ENCODE results near the gene GNA15. TPM values are rescaled to one million over a fixed set of nuclear protein-coding genes. Genes with fewer than 3 reads are reported as not detected.
"Not testable (repeated sequence)": the region's sequence is repeated elsewhere in the genome, so short reads cannot be mapped to it uniquely, and the experiment has no call there.

Gene GNA15
- total and polyA plus RNA-seq, 7 experiments from 2014 or later: 0.09 to 131 (median 3.7) TPM; not detected in 1

DNA sequence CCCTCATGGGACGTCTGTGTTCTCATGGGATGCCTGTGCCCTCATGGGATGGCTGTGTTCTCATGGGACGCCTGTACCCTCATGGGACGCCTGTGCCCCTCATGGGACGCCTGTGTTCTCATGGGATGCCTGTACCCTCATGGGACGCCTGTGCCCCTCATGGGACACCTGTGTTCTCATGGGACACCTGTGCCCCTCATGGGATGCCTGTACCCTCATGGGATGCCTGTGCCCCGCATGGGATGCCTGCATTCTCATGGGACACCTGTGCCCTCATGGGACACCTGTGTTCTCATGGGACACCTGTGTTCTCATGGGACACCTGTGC lies 36.8 kb downstream of the GNA15 start:
- H3K4me3 Mint-ChIP-seq; H3K4me3 ChIP-seq (ENCODE audit: low read length); ATAC-seq; CTCF ChIA-PET; H3K27me3 ChIP-seq (ENCODE audit: control insufficient read depth in 2 of 2, insufficient read depth in 2 of 2, low read length in 2 of 2); H3K27me3 Mint-ChIP-seq; H3K36me3 ChIP-seq (ENCODE audit: control insufficient read depth in 2 of 3, insufficient read depth in 3 of 3, low read length in 3 of 3); DNase-seq; H3K27ac ChIP-seq (ENCODE audit: low read depth, low read length); H3K9me3 ChIP-seq (ENCODE audit: control insufficient read depth in 2 of 3, low read length in 3 of 3); intact Hi-C loops (cut with micrococcal nuclease); H3K9me3 Mint-ChIP-seq: not testable (repeated sequence)
- peaks cover 10 to 20% of the 10 kb centered on the region in 2 donors for H3K4me1 ChIP-seq (ENCODE audit: control insufficient read depth in 2 of 2, insufficient read depth in 2 of 2, low read length in 2 of 2)
- H3K27ac Mint-ChIP-seq: peak overlapping the region in 3 of 9 donors; percentile 3 to 83 (median 77)
- peaks cover 5 to 32% (median 23%) of the 10 kb centered on the region in 7 donors for H3K4me1 Mint-ChIP-seq
- POLR2A ChIA-PET: interaction anchor here (2.2 kb wide), 1 partner anchor 11 kb away, joined by 21 read pairs; the partner anchor contains the start of gene NCLN
- H3K36me3 Mint-ChIP-seq: peaks cover 0 to 20% (median 0%) of the 10 kb centered on the region in 5 donors

DNA sequence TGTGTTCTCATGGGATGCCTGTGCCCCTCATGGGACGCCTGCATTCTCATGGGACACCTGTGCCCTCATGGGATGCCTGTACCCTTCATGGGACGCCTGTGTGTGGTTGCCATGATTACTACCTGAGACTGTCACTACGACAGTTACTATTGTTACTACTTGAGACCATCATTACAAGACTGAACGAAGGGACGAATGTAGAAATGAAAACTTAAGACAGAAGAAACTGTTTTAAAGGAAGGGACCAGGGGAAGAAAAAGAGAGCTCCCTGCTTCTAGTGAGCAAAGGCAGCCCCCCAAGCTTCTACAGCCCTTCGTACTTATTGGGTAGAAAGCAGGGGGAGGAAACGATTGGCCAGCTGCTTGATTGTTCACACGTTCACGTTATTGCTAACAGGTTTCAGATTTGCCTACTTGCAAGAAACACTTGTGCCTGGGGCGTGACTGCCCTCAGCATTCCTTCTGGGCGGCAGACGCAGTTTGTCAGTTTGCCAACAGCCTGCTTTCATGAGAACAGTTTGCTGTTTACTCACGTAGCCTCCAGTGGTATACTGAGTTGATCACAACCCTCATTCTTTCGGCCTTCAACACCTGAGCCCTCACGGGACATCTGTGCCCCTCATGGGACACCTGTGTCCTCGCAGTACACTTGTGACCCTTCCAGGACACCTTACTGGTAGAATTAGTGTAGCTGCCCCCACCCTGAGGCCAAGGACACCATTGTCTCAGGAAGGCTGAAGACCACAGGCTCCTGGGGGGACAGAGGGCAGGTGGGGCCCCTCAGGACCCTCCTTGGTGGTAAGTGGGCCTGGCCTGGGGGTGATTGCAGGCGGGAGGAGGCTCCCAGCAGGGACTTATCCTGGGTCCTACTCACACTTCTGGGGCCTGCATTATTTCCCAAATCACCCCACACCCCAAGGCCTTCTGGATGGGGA lies 40.2 kb downstream of the GNA15 start:
- Histone ChIP-seq H3K27me3 (ENCODE audit: control insufficient read depth in 2 of 2, insufficient read depth in 2 of 2, low read length in 2 of 2) (no peaks in the 10 kb centered on the region), H3K4me1 (ENCODE audit: control insufficient read depth in 2 of 2, insufficient read depth in 2 of 2, low read length in 2 of 2) (peaks cover 16 to 20% of the 10 kb centered on the region in 2 donors), H3K36me3 (ENCODE audit: control insufficient read depth in 2 of 3, insufficient read depth in 3 of 3, low read length in 3 of 3) (peaks cover 0 to 29% (median 7%) of the 10 kb centered on the region in 3 experiments), H3K9me3 (ENCODE audit: control insufficient read depth in 2 of 3, low read length in 3 of 3) (no peaks in the 10 kb centered on the region), H3K4me3 (ENCODE audit: low read length) (peak overlapping the region; percentile 58), H3K27ac (ENCODE audit: low read depth, low read length) (peak overlapping the region; percentile 61)
- peaks cover 0 to 3% (median 0%) of the 10 kb centered on the region in 11 donors for H3K9me3 Mint-ChIP-seq
- peak in 2 of 9 donors; percentile 41 to 48 for DNase-seq
- ChIA-PET CTCF (interaction anchor here (1.0 to 1.5 kb wide), 2 partner anchors 29 to 66 kb away, joined by 3 to 17 read pairs; no protein-coding TSS in a partner anchor), POLR2A (interaction anchor here (0.6 to 2.3 kb wide), 4 partner anchors 10 to 206 kb away, joined by 3 to 11 read pairs (median 4); partner anchors contain the start of gene NCLN)
- peak overlapping the region; percentile 63 to 95 (median 84) for H3K4me3 Mint-ChIP-seq
- no peaks in the 10 kb centered on the region for H3K27me3 Mint-ChIP-seq
- no peak for ATAC-seq
- H3K4me1 Mint-ChIP-seq: peaks cover 5 to 29% (median 25%) of the 10 kb centered on the region in 7 donors
- intact Hi-C loops (cut with micrococcal nuclease): loop anchor here in 1 of 2 donors (5.0 kb wide), 1 partner anchor 699 kb away; the partner anchor contains the start of gene GADD45B
- H3K36me3 Mint-ChIP-seq: peaks cover 0 to 31% (median 10%) of the 10 kb centered on the region in 5 donors
- peak overlapping the region; percentile 86 to 99 (median 93) for H3K27ac Mint-ChIP-seq

DNA sequence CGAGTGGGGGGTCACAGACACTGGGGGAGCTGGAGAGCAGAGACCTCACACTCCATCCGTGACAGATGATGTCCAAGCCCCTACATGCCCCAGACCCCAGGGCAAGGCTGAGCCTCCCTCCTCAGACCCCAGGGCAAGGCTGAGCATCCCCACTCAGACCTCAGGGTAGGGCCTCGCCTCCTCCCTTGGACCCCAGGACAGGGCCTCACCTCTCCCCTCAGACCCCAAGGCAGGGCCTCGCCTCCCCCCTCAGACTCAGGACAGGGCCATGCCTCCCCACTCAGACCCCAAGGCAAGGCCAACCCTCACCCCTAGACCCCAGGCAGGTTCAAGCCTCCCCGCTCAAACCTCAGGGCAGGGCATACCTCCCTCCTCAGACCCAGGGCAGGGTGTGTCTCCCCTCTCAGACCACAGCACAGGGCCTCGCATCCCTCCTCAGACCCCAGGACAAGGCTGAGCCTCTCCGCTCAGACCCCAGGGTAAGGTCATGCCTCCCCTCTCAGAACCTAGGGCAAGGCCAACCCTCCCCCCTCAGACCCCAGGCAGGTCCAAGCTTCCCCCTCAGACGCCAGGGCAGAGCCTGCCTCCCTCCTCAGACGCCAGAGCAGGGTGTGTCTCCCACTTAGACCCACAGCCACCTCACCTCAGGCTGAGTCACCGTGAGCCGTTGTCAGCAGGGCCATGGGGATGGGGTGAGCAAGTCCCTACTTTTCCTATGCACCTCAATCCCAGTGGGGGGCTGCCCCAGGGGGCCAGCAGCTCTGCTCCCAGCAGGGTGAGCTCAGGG lies 41.1 kb downstream of the GNA15 start:
- peaks cover 22 to 23% of the 10 kb centered on the region in 2 donors for H3K4me1 ChIP-seq (ENCODE audit: control insufficient read depth in 2 of 2, insufficient read depth in 2 of 2, low read length in 2 of 2)
- POLR2A ChIA-PET: interaction anchor here (0.6 to 2.3 kb wide), 7 partner anchors 9 to 207 kb away, joined by 3 to 11 read pairs (median 4); partner anchors contain the start of gene NCLN

GRCh38 chr19:3178377-3178972 lies 42.6 kb downstream of the GNA15 start, which contains the start of gene S1PR4:
TSS of gene S1PR4 (plus strand) at chr19:3178769. CDS start at chr19:3178793, 24 bp downstream.
- intact Hi-C loops (cut with micrococcal nuclease): loop anchor here (1.0 to 5.0 kb wide), 6 partner anchors 15 to 701 kb away; partner anchors contain the start of genes GADD45B (in 1 of the 2) and GNA15 (in 1 of the 2)
- peaks cover 0 to 38% (median 12%) of the 10 kb centered on the region in 3 experiments for H3K36me3 ChIP-seq (ENCODE audit: control insufficient read depth in 2 of 3, insufficient read depth in 3 of 3, low read length in 3 of 3)
- Mint-ChIP-seq H3K27me3 (no peaks in the 10 kb centered on the region), H3K36me3 (peaks cover 0 to 43% (median 10%) of the 10 kb centered on the region in 5 donors), H3K9me3 (peaks cover 0 to 3% (median 0%) of the 10 kb centered on the region in 11 donors), H3K4me1 (peaks cover 5 to 32% (median 25%) of the 10 kb centered on the region in 7 donors), H3K27ac (peak within 1 kb of the TSS; percentile 88 to 100 (median 91)), H3K4me3 (peak within 1 kb of the TSS; percentile 95 to 100 (median 98))
- peaks cover 32 to 36% of the 10 kb centered on the region in 2 donors for H3K4me1 ChIP-seq (ENCODE audit: control insufficient read depth in 2 of 2, insufficient read depth in 2 of 2, low read length in 2 of 2)
- peak within 1 kb of the TSS; percentile 96 for H3K4me3 ChIP-seq (ENCODE audit: low read length)
- CTCF ChIA-PET: no interaction called here
- H3K27ac ChIP-seq (ENCODE audit: low read depth, low read length): peak within 1 kb of the TSS; percentile 88
- POLR2A ChIA-PET: interaction anchor here (1.0 to 2.0 kb wide), 4 partner anchors 9 to 228 kb away, joined by 3 to 10 read pairs (median 4); no protein-coding TSS in a partner anchor
- DNase-seq (peak in 8 of 9 donors; percentile 57 to 74 (median 72)), ATAC-seq (peak; percentile 84)
- H3K27me3 ChIP-seq (ENCODE audit: control insufficient read depth in 2 of 2, insufficient read depth in 2 of 2, low read length in 2 of 2): no peaks in the 10 kb centered on the region
- no peaks in the 10 kb centered on the region for H3K9me3 ChIP-seq (ENCODE audit: control insufficient read depth in 2 of 3, low read length in 3 of 3)

More for the DNA sequence above, 41.1 kb downstream of the GNA15 start:
- Mint-ChIP-seq H3K36me3 (peaks cover 0 to 36% (median 10%) of the 10 kb centered on the region in 5 donors), H3K27ac (peak overlapping the region; percentile 86 to 99 (median 93)), H3K9me3 (peaks cover 0 to 3% (median 0%) of the 10 kb centered on the region in 11 donors), H3K4me3 (peak overlapping the region; percentile 74 to 95 (median 84)), H3K27me3 (no peaks in the 10 kb centered on the region), H3K4me1 (peaks cover 5 to 26% (median 20%) of the 10 kb centered on the region in 7 donors)
- CTCF ChIA-PET: interaction anchor here (0.6 to 1.5 kb wide), 5 partner anchors 11 to 67 kb away, joined by 3 to 17 read pairs (median 3); no protein-coding TSS in a partner anchor
- peak in 2 of 9 donors; percentile 50 to 65 for DNase-seq
- intact Hi-C loops (cut with micrococcal nuclease): loop anchor here in 1 of 2 donors (1.0 to 5.0 kb wide), 2 partner anchors 8 to 700 kb away; partner anchors contain the start of genes GADD45B and NCLN
- H3K36me3 ChIP-seq (ENCODE audit: control insufficient read depth in 2 of 3, insufficient read depth in 3 of 3, low read length in 3 of 3): peaks cover 0 to 35% (median 11%) of the 10 kb centered on the region in 3 experiments
- peak overlapping the region; percentile 58 for H3K4me3 ChIP-seq (ENCODE audit: low read length)
- ATAC-seq: peak; percentile 66
- H3K9me3 ChIP-seq (ENCODE audit: control insufficient read depth in 2 of 3, low read length in 3 of 3): no peaks in the 10 kb centered on the region
- H3K27me3 ChIP-seq (ENCODE audit: control insufficient read depth in 2 of 2, insufficient read depth in 2 of 2, low read length in 2 of 2): no peaks in the 10 kb centered on the region
- peak overlapping the region; percentile 61 for H3K27ac ChIP-seq (ENCODE audit: low read depth, low read length)

DNA sequence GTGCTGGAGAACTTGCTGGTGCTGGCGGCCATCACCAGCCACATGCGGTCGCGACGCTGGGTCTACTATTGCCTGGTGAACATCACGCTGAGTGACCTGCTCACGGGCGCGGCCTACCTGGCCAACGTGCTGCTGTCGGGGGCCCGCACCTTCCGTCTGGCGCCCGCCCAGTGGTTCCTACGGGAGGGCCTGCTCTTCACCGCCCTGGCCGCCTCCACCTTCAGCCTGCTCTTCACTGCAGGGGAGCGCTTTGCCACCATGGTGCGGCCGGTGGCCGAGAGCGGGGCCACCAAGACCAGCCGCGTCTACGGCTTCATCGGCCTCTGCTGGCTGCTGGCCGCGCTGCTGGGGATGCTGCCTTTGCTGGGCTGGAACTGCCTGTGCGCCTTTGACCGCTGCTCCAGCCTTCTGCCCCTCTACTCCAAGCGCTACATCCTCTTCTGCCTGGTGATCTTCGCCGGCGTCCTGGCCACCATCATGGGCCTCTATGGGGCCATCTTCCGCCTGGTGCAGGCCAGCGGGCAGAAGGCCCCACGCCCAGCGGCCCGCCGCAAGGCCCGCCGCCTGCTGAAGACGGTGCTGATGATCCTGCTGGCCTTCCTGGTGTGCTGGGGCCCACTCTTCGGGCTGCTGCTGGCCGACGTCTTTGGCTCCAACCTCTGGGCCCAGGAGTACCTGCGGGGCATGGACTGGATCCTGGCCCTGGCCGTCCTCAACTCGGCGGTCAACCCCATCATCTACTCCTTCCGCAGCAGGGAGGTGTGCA lies 43.3 kb downstream of the GNA15 start:
- peaks cover 0 to 47% (median 14%) of the 10 kb centered on the region in 5 donors for H3K36me3 Mint-ChIP-seq
- H3K36me3 ChIP-seq (ENCODE audit: control insufficient read depth in 2 of 3, insufficient read depth in 3 of 3, low read length in 3 of 3): peaks cover 0 to 38% (median 12%) of the 10 kb centered on the region in 3 experiments
- H3K4me1 ChIP-seq (ENCODE audit: control insufficient read depth in 2 of 2, insufficient read depth in 2 of 2, low read length in 2 of 2): peaks cover 39 to 43% of the 10 kb centered on the region in 2 donors
- H3K27me3 Mint-ChIP-seq: no peaks in the 10 kb centered on the region
- DNase-seq: peak in 2 of 9 donors; percentile 31 to 45
- intact Hi-C loops (cut with micrococcal nuclease): loop anchor here (1.0 to 5.0 kb wide), 6 partner anchors 16 to 702 kb away; partner anchors contain the start of genes GADD45B (in 1 of the 2) and GNA15 (in 1 of the 2)
- peak overlapping the region; percentile 88 to 100 (median 91) for H3K27ac Mint-ChIP-seq
- H3K27ac ChIP-seq (ENCODE audit: low read depth, low read length): peak overlapping the region; percentile 88
- H3K4me1 Mint-ChIP-seq: peaks cover 11 to 38% (median 31%) of the 10 kb centered on the region in 7 donors
- H3K9me3 Mint-ChIP-seq: peaks cover 0 to 3% (median 0%) of the 10 kb centered on the region in 11 donors
- ChIA-PET POLR2A (interaction anchor here (0.5 to 2.0 kb wide), 9 partner anchors 9 to 1434 kb away, joined by 3 to 10 read pairs (median 3); no protein-coding TSS in a partner anchor), CTCF (interaction anchor here (0.6 to 1.2 kb wide), 2 partner anchors 33 to 103 kb away, joined by 3 to 5 read pairs; no protein-coding TSS in a partner anchor)
- peak; percentile 15 for ATAC-seq
- H3K4me3 Mint-ChIP-seq: peak overlapping the region; percentile 95 to 100 (median 98)
- H3K9me3 ChIP-seq (ENCODE audit: control insufficient read depth in 2 of 3, low read length in 3 of 3): no peaks in the 10 kb centered on the region
- peak overlapping the region; percentile 96 for H3K4me3 ChIP-seq (ENCODE audit: low read length)
- no peaks in the 10 kb centered on the region for H3K27me3 ChIP-seq (ENCODE audit: control insufficient read depth in 2 of 2, insufficient read depth in 2 of 2, low read length in 2 of 2)

All from naive thymus-derived CD4-positive, alpha-beta T cell (primary cell).